Colonic mucosa (tissue), 4 donors: ENCODE data around the gene FHL3. TPM values are rescaled to one million over a fixed set of nuclear protein-coding genes. Genes with fewer than 3 reads are reported as not detected.

Experiments used
- DNase-seq: peaks from one replicate; pipeline ENCODE4 v3.0.0-alpha.2; 2020
- H3K27ac ChIP-seq: fragments of 200-600 bp; one replicate; pipeline ENCODE4 v1.8.0; 2021
- H3K27me3 ChIP-seq: fragments of 200-600 bp; one replicate; pipeline ENCODE4 v1.8.0; 2021
- H3K36me3 ChIP-seq: fragments of 200-600 bp; one replicate; pipeline ENCODE4 v1.8.0; 2021
- H3K4me1 ChIP-seq: fragments of 200-600 bp; one replicate; pipeline ENCODE4 v1.8.0; 2021; ENCODE audit warnings: mild to moderate bottlenecking
- H3K4me3 ChIP-seq: fragments of 200-600 bp; one replicate; pipeline ENCODE4 v1.8.0; 2021
- H3K9ac ChIP-seq, 2 donors: one replicate each; pipeline ENCODE4 v1.7.0; 2013; ENCODE audit warnings: control low read depth in 2 of 2, low read depth in 2 of 2, low read length in 2 of 2
- H3K9me3 ChIP-seq: fragments of 200-600 bp; one replicate; pipeline ENCODE4 v1.8.0; 2021
- intact Hi-C: fragments of 100-400 bp; cut with DNase I; formaldehyde crosslinking; loops from one replicate; pipeline ENCODE4 v1.14.1; 2022
- total RNA-seq, 2 donors: library from RNA; stranded (reverse); fragmentation: NEBNext Ultra II Directional in 1 of 2; extraction: Animal tissue kit (Norgen Biotek cat#: 25700) in 1 of 2; gene quantifications; one replicate each; pipeline ENCODE4 v1.2.1, GENCODE V29; 2021
- TF ChIP-seq, protein P1 (sequence below): fragments of 200-600 bp; IDR thresholded peaks from one replicate; pipeline ENCODE4 v1.8.0; 2022; ENCODE audit warnings: antibody characterized with exemption, mild to moderate bottlenecking
- donor health status: healthy.
- donor health status: DM: no; HTN: no; CAD: no.
- donor health status: DM: no; HTN: no; CAD: no.

Gene FHL3
- total RNA-seq, 2 donors from 2014 or later = 2.7 to 7.8 TPM

GRCh38 chr1:38027201-38028104, 22.1 kb upstream of the FHL3 start:
- H3K27me3 ChIP-seq = no peaks in the 10 kb centered on the region
- H3K4me3 ChIP-seq = no peak overlapping the region
- H3K4me1 ChIP-seq = peaks cover 3% of the 10 kb centered on the region
- H3K9me3 ChIP-seq = no peaks in the 10 kb centered on the region
- H3K9ac ChIP-seq = no peak overlapping the region
- no peak for DNase-seq
- intact Hi-C loops = no loop called here
- no peak overlapping the region for H3K27ac ChIP-seq
- TF ChIP-seq, protein P1, sequence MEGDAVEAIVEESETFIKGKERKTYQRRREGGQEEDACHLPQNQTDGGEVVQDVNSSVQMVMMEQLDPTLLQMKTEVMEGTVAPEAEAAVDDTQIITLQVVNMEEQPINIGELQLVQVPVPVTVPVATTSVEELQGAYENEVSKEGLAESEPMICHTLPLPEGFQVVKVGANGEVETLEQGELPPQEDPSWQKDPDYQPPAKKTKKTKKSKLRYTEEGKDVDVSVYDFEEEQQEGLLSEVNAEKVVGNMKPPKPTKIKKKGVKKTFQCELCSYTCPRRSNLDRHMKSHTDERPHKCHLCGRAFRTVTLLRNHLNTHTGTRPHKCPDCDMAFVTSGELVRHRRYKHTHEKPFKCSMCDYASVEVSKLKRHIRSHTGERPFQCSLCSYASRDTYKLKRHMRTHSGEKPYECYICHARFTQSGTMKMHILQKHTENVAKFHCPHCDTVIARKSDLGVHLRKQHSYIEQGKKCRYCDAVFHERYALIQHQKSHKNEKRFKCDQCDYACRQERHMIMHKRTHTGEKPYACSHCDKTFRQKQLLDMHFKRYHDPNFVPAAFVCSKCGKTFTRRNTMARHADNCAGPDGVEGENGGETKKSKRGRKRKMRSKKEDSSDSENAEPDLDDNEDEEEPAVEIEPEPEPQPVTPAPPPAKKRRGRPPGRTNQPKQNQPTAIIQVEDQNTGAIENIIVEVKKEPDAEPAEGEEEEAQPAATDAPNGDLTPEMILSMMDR = no peak
- peaks cover 3% of the 10 kb centered on the region for H3K36me3 ChIP-seq

- H3K27ac ChIP-seq = no peak overlapping the region
- intact Hi-C loops = no loop called here
These were observed 21.4 kb upstream of the FHL3 start for GRCh38 chr1:38026592-38027200.

GRCh38 chr1:38025664-38026063, 20.4 kb upstream of the FHL3 start:
- DNase-seq = no peak
- Histone ChIP-seq H3K4me1 (peaks cover 3% of the 10 kb centered on the region), H3K36me3 (peaks cover 3% of the 10 kb centered on the region)

More at GRCh38 chr1:38026592-38027200, 21.4 kb upstream of the FHL3 start:
- H3K4me1 ChIP-seq = peaks cover 3% of the 10 kb centered on the region
- TF ChIP-seq, protein P1 = peak; percentile 35
- H3K27me3 ChIP-seq = no peaks in the 10 kb centered on the region
- no peak for DNase-seq
- H3K4me3 ChIP-seq = no peak overlapping the region
- no peaks in the 10 kb centered on the region for H3K9me3 ChIP-seq
- peaks cover 3% of the 10 kb centered on the region for H3K36me3 ChIP-seq
- H3K9ac ChIP-seq = no peak overlapping the region

DNA sequence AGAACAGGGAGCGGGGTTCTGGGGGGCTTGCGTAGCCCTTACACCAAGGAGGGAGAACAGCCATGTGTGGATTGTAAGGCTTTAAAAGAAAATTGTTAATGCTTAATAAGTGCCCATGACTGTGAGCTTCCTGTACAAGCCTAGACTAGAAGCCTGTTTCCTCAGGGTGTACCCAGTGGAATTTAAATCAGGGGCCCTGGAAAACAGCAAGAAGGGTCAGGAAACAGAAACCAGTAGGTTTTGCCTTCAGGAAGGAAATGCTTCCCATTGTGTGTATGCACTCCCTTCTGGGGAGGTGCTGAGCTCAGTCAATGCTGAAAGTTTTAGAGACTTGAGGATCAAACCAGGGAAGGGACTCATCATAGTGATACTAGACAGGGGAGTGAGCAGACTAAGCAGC, 19.9 kb upstream of the FHL3 start:
- Histone ChIP-seq H3K9ac (no peak overlapping the region), H3K27ac (no peak overlapping the region), H3K27me3 (no peaks in the 10 kb centered on the region), H3K9me3 (no peaks in the 10 kb centered on the region), H3K36me3 (peaks cover 3% of the 10 kb centered on the region), H3K4me1 (peaks cover 3% of the 10 kb centered on the region), H3K4me3 (no peak overlapping the region)
- no peak for DNase-seq
- intact Hi-C loops = no loop called here
- TF ChIP-seq, protein P1 = no peak

More at GRCh38 chr1:38025664-38026063, 20.4 kb upstream of the FHL3 start:
- Histone ChIP-seq H3K4me3 (no peak overlapping the region), H3K27me3 (no peaks in the 10 kb centered on the region), H3K9ac (no peak overlapping the region), H3K9me3 (no peaks in the 10 kb centered on the region), H3K27ac (no peak overlapping the region)
- intact Hi-C loops = no loop called here
- TF ChIP-seq, protein P1 = no peak

- intact Hi-C loops = no loop called here
These were observed 17.5 kb upstream of the FHL3 start for GRCh38 chr1:38022810-38023209.

More at GRCh38 chr1:38022810-38023209, 17.5 kb upstream of the FHL3 start:
- TF ChIP-seq, protein P1 = no peak
- no peak overlapping the region for H3K4me3 ChIP-seq
- peaks cover 8% of the 10 kb centered on the region for H3K36me3 ChIP-seq
- H3K27me3 ChIP-seq = no peaks in the 10 kb centered on the region
- H3K9me3 ChIP-seq = no peaks in the 10 kb centered on the region
- H3K4me1 ChIP-seq = no peaks in the 10 kb centered on the region
- no peak overlapping the region for H3K27ac ChIP-seq
- no peak for DNase-seq
- no peak overlapping the region for H3K9ac ChIP-seq
